ENCODE measurements around the gene PIK3R6.
"Not testable (repeated sequence)": the region's sequence is repeated elsewhere in the genome, so short reads cannot be mapped to it uniquely, and the experiment has no call there.

PIK3R6 gene

DNA sequence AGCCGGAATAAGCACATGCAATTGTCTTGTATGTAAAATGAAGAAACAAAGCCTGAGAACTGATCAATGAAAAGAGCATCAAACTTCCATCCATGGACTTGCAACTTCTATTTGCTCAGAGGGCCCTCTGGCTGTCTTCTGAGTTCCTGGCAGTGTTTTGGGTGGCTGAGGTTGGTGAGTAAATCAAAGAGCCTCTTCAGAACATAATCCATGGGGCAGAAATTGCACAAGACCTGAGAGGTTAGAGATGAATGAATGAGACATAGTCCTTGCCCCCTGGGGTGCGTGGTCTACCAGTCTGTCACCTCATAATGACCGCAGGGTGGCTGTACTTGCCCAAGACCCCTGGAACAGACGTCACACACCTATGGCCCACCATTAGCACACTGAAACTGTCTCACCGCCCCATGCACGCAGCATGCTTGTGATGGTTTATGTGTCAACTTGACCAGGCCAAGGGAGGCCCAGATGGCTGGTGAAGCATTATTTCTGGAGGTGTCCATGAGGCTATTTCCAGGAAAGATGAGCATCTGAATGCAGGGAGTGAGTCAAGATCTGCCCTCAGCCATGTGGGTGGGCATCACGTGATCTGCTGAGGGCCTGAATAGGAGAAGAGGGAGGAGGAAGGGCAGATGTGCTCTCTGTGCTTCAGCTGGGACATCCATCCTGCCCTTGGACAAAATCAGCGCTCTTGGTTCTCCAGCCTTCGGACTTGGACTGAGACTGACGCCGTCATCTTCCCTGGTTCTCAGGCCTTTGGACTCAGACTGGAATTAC is 8.3 kb downstream of the PIK3R6 start:
- intact Hi-C loops (cut with DNase I): no loop called here
- DNase-seq: peak in 5 of 10 donors; percentile 20 to 88 (median 43)

GRCh38 chr17:8857919-8858318 is 9.6 kb downstream of the PIK3R6 start:
- peak in 2 of 10 donors; percentile 8 for DNase-seq
- intact Hi-C loops (cut with DNase I): no loop called here

DNA sequence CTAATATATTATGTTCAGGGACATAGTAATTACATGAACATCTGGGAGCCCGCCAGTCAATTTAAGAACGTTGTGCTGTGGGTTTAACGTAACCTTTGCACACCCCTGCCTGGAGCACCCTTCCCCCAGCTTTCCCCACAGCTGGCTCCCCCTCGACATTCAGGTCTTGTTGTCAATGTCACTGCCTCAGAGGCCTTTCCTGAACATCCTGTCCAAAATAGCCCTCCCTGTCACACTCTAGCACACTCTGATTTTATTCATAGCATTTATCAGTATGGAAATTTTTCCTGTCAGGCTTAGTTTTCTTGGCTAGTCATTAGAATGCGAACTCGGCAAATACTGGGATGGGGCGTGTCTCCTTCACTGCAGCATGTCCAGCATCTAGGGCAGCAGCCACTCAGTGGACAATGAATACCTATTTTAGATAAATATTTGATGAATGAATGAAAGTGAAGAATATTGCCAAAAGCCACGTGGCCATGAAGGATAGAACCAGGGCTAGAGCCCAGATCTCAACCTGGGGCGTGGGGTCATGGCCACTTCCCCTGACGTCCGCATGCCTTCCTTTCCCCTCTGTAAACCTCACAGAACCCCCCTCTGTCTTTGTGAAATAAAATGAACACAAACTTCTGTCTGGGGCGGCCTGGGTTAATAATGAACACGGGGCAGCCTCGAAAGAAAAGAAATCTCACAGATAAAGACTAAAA is 10.5 kb downstream of the PIK3R6 start:
- peak in 2 of 10 donors; percentile 11 to 15 for DNase-seq
- intact Hi-C loops (cut with DNase I): no loop called here

DNA sequence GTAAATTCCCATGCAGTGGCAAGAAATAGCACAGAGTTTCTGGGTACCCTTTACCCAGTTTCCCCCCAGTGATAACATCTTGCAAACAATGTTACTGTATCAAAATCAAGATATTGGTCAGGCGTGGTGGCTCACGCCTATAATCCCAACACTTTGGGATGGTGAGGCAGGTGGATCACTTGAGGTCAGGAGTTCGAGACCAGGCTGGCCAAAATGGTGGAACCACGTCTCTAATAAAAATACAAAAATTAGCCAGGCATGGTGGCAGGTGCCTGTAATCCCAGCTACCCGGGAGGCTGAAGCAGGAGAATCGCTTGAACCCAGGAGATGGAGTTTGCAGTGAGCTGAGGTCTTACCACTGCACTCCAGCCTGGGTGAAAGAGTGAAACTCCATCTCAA is 11.3 kb downstream of the PIK3R6 start:
- intact Hi-C loops (cut with DNase I); DNase-seq: not testable (repeated sequence)

DNA sequence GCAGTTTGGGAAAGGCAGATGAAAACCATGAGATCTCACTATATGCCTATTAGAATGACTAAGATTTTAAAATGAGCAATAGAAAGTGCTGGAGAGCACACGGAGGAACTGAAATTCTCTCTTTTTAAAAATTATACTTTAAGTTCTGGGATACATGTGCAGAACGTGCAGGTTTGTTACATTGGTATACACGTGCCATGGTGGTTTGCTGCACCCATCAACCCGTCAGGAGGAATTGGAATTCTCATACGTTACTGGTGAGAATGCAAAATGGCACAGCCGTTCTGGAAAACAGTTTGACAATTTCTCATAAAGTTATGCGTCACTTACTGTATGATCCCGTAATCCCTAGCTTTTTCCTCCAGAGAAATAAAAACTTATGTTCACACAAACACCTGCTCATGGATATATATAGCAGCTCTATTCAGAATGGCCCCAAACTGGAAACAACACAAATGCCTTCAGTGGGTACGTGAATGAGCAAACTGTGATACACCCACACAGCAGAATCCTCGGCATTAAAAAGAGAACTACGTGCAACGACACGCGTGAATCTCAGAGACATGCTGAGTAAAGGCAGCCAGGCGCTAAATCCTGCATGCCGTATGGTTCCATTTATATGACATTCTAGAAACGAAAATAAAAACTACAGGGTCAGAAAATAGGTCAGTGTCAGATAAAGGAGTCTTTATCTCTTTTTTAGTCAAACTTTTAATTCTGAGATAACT is 11.8 kb downstream of the PIK3R6 start:
- intact Hi-C loops (cut with DNase I): no loop called here
- DNase-seq: peak in 1 of 10 donors; percentile 45

DNA sequence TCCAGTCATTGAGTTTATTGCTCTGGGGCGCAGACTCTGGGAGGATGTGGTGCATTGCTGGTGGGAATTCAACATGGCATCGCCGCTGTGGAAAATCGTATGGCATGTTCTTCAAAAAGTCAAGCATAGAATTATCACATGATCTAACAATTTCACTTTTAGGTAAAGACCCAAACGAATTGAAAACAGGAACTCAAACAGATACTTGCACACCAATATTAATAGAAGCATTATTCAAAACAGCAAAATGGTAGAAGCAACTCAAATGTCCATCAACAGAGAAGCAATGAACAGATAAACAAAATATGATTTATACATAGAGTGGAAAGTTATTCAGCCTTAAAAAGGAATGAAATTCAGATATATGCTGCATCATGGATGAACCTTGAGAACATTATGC is 15.9 kb downstream of the PIK3R6 start:
- intact Hi-C loops (cut with DNase I): no loop called here
- no peak for DNase-seq

DNA sequence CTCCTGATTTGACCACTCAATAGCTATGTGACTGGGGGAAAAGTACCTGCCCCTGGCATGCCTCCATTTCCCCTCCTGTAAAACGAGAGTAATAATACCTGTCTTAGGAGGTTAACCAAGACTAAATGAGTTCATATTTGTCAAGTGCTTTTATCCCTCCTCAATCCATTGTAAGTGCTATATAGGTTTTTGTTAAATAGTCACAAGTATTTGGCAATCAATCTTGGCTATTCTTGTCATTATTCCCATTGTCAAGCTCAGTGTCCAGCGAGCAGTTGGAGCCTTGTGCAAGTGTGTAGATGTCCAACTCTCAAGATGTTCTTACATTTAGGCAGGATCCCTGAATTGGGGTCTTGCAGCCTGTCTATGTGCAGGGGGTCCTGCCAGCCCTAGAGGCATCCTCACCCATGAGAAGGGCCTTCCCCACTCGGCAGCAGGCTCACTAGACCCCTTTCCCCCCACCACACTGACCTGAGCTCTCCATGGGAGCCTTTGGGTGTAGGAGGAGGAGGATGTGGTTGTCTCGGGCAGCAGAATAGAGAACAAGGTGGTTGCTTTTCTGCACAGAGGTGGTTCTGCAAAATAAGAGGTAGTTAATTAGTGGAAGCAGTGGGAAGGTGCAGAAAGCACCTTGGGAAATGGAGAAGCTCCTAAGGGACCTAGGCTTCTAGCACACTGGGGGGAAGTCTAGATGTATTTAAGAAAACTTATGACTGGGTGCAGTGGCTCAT is 18.0 kb downstream of the PIK3R6 start:
- peak in 2 of 10 donors; percentile 24 to 51 for DNase-seq
- intact Hi-C loops (cut with DNase I): no loop called here

- intact Hi-C loops (cut with DNase I): no loop called here
- peak in 2 of 10 donors; percentile 3 to 15 for DNase-seq
These were observed 19.6 kb downstream of the PIK3R6 start for GRCh38 chr17:8847891-8848290.

GRCh38 chr17:8846768-8847211 is 20.7 kb downstream of the PIK3R6 start:
- intact Hi-C loops (cut with DNase I): no loop called here
- DNase-seq: no peak

GRCh38 chr17:8844229-8845218 is 22.9 kb downstream of the PIK3R6 start:
- intact Hi-C loops (cut with DNase I): no loop called here

GRCh38 chr17:8843344-8843743 is 24.1 kb downstream of the PIK3R6 start:
- intact Hi-C loops (cut with DNase I): no loop called here
- DNase-seq: no peak

More at GRCh38 chr17:8844229-8845218, 22.9 kb downstream of the PIK3R6 start:
- no peak for DNase-seq

GRCh38 chr17:8841844-8842243 is 25.6 kb downstream of the PIK3R6 start:
- peak in 1 of 10 donors; percentile 8 for DNase-seq
- intact Hi-C loops (cut with DNase I): no loop called here

GRCh38 chr17:8839410-8839935 is 28.0 kb downstream of the PIK3R6 start:
- no peak for DNase-seq
- intact Hi-C loops (cut with DNase I): no loop called here

GRCh38 chr17:8838551-8839095 is 28.9 kb downstream of the PIK3R6 start:
- no peak for DNase-seq
- intact Hi-C loops (cut with DNase I): no loop called here

DNA sequence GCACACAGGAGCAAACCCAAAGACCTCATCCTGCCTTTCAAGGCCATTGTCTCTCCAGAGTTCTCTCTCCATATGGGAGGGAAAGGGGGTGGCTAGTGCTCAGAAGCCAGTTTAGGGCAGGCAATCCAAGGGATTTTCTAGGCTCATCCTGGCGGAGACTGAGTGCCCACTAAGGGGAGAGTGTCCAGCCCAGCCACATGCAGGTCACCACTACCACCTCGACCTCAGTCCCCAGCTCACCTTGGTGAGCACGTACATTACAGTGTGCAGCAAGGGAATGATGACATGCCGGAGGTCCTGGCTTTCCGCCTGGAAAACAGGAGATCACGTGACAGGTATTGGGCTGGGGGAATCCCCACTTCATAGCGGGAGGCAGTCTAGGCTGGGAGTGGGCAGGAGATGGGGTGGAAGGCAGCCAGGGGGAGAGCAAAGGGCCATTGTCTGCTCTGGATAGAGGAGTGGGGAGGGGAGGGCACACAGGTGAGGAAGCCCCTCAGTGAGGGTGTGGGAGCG is 29.9 kb downstream of the PIK3R6 start:
- no peak for DNase-seq
- intact Hi-C loops (cut with DNase I): no loop called here

DNA sequence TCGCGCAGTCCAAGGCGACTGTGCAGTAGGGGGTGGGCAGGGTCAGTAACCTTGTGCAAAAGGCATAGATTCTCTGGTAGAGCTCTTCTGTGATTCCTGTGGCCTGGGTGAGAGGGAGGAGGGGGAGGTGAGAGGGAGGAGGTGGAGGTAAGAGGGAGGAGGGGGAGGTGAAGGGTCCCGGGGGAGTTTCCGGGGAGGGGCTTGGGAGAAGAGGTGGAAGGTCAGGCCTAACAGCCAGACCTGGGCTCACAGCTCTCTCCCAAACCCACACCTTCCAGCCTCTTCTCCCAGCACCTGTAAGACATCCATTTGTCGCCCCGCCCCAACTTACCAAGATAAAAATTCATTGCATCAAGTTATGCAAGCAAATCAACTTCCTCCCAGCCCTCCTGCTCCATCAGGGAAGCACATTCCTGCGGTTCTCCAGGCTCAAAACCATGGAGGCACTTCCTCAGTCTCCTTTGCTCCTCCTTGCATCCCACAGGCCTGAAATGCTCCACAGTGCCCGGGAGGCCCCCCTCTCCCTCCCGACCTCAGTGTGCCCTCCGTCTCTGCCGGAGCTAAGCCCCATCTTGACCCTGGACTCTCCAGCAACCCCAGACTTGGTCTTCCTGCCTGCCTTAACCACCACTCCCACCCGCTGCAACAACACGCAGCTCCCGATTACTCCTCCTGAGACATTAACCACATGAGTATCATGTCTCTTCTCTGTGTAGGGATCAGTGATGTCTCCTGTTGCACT is 30.5 kb downstream of the PIK3R6 start:
- intact Hi-C loops (cut with DNase I): no loop called here
- no peak for DNase-seq

DNA sequence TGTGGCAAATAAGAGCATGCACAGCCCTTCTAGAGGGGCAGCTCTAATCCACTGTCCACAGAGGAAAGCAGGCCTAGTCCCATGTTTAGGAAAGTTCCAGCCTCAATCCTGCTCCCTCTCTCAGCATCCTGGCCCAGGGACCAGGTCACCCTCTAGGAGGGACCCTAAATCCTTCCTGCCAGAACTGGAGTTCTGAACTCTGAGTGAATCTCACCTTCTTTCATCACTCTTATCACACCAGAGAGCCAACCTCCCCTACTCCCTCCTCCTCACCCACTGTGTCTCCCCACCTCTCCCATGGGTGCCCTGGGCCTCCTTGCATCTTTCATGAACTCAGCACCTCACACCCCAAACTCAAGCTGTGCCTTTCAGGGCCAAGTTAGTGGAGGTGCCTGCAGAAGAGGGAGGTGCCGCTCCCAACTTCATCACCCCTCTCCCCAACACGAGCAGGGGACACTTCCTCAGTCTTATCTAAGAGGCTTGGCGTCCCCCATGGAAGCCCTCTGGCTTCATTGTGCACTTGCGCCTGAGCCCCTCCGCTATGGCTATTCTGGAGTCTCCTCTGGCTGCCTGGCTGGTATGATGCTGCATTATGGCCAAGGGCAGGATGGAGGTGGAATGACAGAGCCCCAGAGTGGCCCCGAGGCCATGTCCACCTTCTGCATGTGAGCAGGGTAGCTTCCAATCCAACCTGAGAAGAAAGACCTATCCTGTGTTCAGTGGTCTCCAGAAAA is 31.7 kb downstream of the PIK3R6 start:
- intact Hi-C loops (cut with DNase I): no loop called here
- no peak for DNase-seq
